ENCODE results near the gene EMILIN1.

Gene EMILIN1

DNA sequence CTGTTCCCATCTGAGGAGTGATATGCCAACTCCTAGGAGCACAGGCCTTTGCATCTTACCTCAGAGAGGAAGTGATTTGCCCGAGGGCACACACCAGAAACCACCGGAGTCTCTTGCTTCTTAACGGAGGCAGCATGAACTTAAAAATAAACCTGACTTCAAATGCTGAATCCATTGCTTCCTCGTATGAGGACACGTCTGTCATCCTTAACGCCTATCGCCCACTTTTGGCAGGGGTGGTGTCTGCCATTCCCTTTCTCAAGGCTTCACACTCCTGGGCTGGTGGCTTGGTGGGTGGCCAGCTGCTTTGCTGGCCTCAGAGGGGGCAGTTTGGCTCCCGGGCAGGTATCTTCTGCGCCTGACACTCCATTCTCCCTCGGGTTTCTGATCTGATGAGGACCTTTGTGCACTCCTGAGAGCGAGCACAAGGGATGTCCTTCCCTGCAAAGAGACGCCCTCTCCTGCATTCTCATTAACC is 57.1 kb downstream of the EMILIN1 start:
- WGBS, 2 experiments, result 93 to 95% methylated on average over 12 of the region's 12 CpGs
- Histone ChIP-seq H3K9me3 (ENCODE audit: control insufficient read depth, low read length) (no peaks in the 10 kb centered on the region), H3K4me1 (ENCODE audit: control insufficient read depth, insufficient read depth, low read length) (peaks cover 6% of the 10 kb centered on the region), H3K36me3 (ENCODE audit: control insufficient read depth, insufficient read depth, low read length) (peaks cover 12% of the 10 kb centered on the region), H3K27me3 (ENCODE audit: control insufficient read depth, insufficient read depth, low read length, poor library complexity, severe bottlenecking) (no peaks in the 10 kb centered on the region), H3K27ac (ENCODE audit: insufficient read depth, low read depth, low read length, poor library complexity, severe bottlenecking) (no peak overlapping the region), H3K4me3 (ENCODE audit: insufficient read depth, low read depth, low read length) (no peak overlapping the region)
